CD4-positive, alpha-beta T cell (primary cell): ENCODE results near the gene GALNT7. TPM values are rescaled to one million over a fixed set of nuclear protein-coding genes. Genes with fewer than 3 reads are reported as not detected.
A peak's percentile ranks its signal among the peaks of the same experiment; 100 is the strongest.

Source experiments
- ATAC-seq: fragments of 200-7000 bp; cut with Tn5 transposase; one replicate; pipeline ENCODE4 v1.10.0; 2022; ENCODE audit warnings: mild to moderate bottlenecking; ENCODE audit not compliant: poor library complexity
- CTCF ChIA-PET: fragments of 350-600 bp; sonication (Branson Sonifier 250); formaldehyde crosslinking; loops from one replicate; lab custom pipeline; 2021; ENCODE audit warnings: antibody characterized with exemption, inconsistent platforms; lab: Charles Lee
- POLR2A ChIA-PET: fragments of 350-600 bp; sonication (Branson Sonifier 250); formaldehyde crosslinking; loops from one replicate; lab custom pipeline; 2021; ENCODE audit warnings: antibody characterized with exemption, inconsistent platforms; lab: Charles Lee
- DNase-seq, 14 experiments: peaks; one replicate each; pipeline ENCODE4 v3.0.0-alpha.2; 2013 to 2020; ENCODE audit warnings: mixed read lengths in 2 of 14
- H3K27ac ChIP-seq, 2 donors: one replicate each; pipeline versions ENCODE4 v1.5.1 to v1.7.0; 2013; ENCODE audit warnings: low read length in 2 of 2, low read depth in 1 of 2, mild to moderate bottlenecking in 1 of 2
- H3K27me3 ChIP-seq, 2 experiments: 1 replicate in 1 of 2; 2 replicates in 1 of 2; pipeline versions ENCODE4 v1.6.1 to v1.7.0; 2013; ENCODE audit warnings: low read length in 2 of 2, control low read depth in 1 of 2, mild to moderate bottlenecking in 1 of 2, moderate library complexity in 1 of 2; ENCODE audit not compliant: insufficient read depth in 2 of 2, control insufficient read depth in 1 of 2
- H3K36me3 ChIP-seq: one replicate; pipeline ENCODE4 v1.6.1; 2013; ENCODE audit warnings: low read length, control low read depth; ENCODE audit not compliant: insufficient read depth
- H3K4me1 ChIP-seq: one replicate; pipeline ENCODE4 v1.6.1; 2013; ENCODE audit warnings: low read length, control low read depth; ENCODE audit not compliant: insufficient read depth
- H3K4me3 ChIP-seq: one replicate; pipeline ENCODE4 v1.5.1; 2013; ENCODE audit warnings: mild to moderate bottlenecking, low read length, moderate library complexity
- H3K9me3 ChIP-seq, 2 experiments: 1 replicate in 1 of 2; 2 replicates in 1 of 2; pipeline versions ENCODE4 v1.6.1 to v1.7.0; 2013; ENCODE audit warnings: low read length in 2 of 2, mild to moderate bottlenecking in 2 of 2, control low read depth in 1 of 2, moderate library complexity in 1 of 2; ENCODE audit not compliant: control insufficient read depth in 1 of 2, insufficient read depth in 1 of 2
- H3K27ac Mint-ChIP-seq: one replicate; pipeline ENCODE4 v1.8.0; 2020; ENCODE audit warnings: mixed read lengths
- H3K27me3 Mint-ChIP-seq: one replicate; pipeline ENCODE4 v1.8.0; 2021; ENCODE audit warnings: mixed read lengths
- H3K36me3 Mint-ChIP-seq: one replicate; pipeline ENCODE4 v1.8.0; 2021; ENCODE audit warnings: low read depth, mixed read lengths
- H3K4me1 Mint-ChIP-seq: one replicate; pipeline ENCODE4 v1.8.0; 2021; ENCODE audit warnings: low read depth, mixed read lengths
- H3K4me3 Mint-ChIP-seq: one replicate; pipeline ENCODE4 v1.8.0; 2020; ENCODE audit warnings: mild to moderate bottlenecking, mixed read lengths
- H3K9me3 Mint-ChIP-seq: one replicate; pipeline ENCODE4 v1.8.0; 2020; ENCODE audit warnings: mixed read lengths
- CTCF ChIP-seq: fragments of 200-600 bp; IDR thresholded peaks from one replicate; pipeline ENCODE4 v1.8.0; 2022; ENCODE audit warnings: antibody characterized with exemption, mild to moderate bottlenecking
- intact Hi-C, 2 experiments: fragments of 100-400 bp; cut with DNase I in 1 of 2; cut with micrococcal nuclease in 1 of 2; formaldehyde crosslinking; loops; one replicate each; pipeline versions ENCODE4 v1.15.1 to v1.9.0; 2023 to 2025; cut with DNase I, micrococcal nuclease
- total RNA-seq, 174 experiments: library from RNA in 2 of 174; stranded (reverse) in 2 of 174; gene quantifications; one replicate each; pipeline ENCODE4 v1.2.3 and lab custom pipeline; 2021 to 2026

Gene GALNT7
- total RNA-seq, 2 experiments from 2014 or later: 4.6 to 4.8 TPM

- no peaks in the 10 kb centered on the region for H3K9me3 ChIP-seq
- ATAC-seq (no peak), DNase-seq (no peak)
- H3K27me3 ChIP-seq: no peaks in the 10 kb centered on the region
- Mint-ChIP-seq H3K36me3 (peaks cover 7% of the 10 kb centered on the region), H3K4me1 (peaks cover 60% of the 10 kb centered on the region), H3K4me3 (peak overlapping the region; percentile 50), H3K9me3 (no peaks in the 10 kb centered on the region), H3K27me3 (no peaks in the 10 kb centered on the region), H3K27ac (no peak overlapping the region)
- H3K36me3 ChIP-seq: no peaks in the 10 kb centered on the region
- POLR2A ChIA-PET: no interaction called here
- intact Hi-C loops: loop anchor here in 1 of 2 experiments (10.0 kb wide), 1 partner anchor 157 kb away; no protein-coding TSS in a partner anchor
- no peak overlapping the region for H3K27ac ChIP-seq
- no peak for TF ChIP-seq CTCF
- H3K4me1 ChIP-seq: peaks cover 16% of the 10 kb centered on the region
- CTCF ChIA-PET: no interaction called here
- H3K4me3 ChIP-seq: no peak overlapping the region
Observed at GRCh38 chr4:173171987-173172386, 3.4 kb downstream of the GALNT7 start.

GRCh38 chr4:173174184-173174583, 5.6 kb downstream of the GALNT7 start:
- no peak overlapping the region for H3K4me3 Mint-ChIP-seq
- intact Hi-C loops: loop anchor here in 1 of 2 experiments (10.0 kb wide), 1 partner anchor 159 kb away; no protein-coding TSS in a partner anchor
- H3K27ac Mint-ChIP-seq: no peak overlapping the region
- peaks cover 56% of the 10 kb centered on the region for H3K4me1 Mint-ChIP-seq
- H3K4me1 ChIP-seq: peaks cover 7% of the 10 kb centered on the region
- H3K4me3 ChIP-seq: no peak overlapping the region
- H3K27me3 ChIP-seq: no peaks in the 10 kb centered on the region
- H3K27ac ChIP-seq: no peak overlapping the region
- no peaks in the 10 kb centered on the region for H3K36me3 Mint-ChIP-seq
- DNase-seq (no peak), ATAC-seq (no peak)
- TF ChIP-seq CTCF: no peak
- H3K9me3 ChIP-seq: no peaks in the 10 kb centered on the region
- H3K9me3 Mint-ChIP-seq: no peaks in the 10 kb centered on the region
- no peaks in the 10 kb centered on the region for H3K27me3 Mint-ChIP-seq
- CTCF ChIA-PET: interaction anchor here (1.1 to 1.5 kb wide), 2 partner anchors 11 to 127 kb away, joined by 4 to 5 read pairs; no protein-coding TSS in a partner anchor
- POLR2A ChIA-PET: interaction anchor here (0.6 to 0.7 kb wide), 2 partner anchors 28 to 159 kb away, joined by 3 to 5 read pairs; no protein-coding TSS in a partner anchor
- no peaks in the 10 kb centered on the region for H3K36me3 ChIP-seq

- CTCF ChIA-PET: interaction anchor here (1.1 to 1.5 kb wide), 2 partner anchors 11 to 127 kb away, joined by 4 to 5 read pairs; no protein-coding TSS in a partner anchor
- POLR2A ChIA-PET: interaction anchor here (0.6 kb wide), 1 partner anchor 28 kb away, joined by 5 read pairs; no protein-coding TSS in a partner anchor
- H3K27me3 ChIP-seq: no peaks in the 10 kb centered on the region
- Mint-ChIP-seq H3K4me3 (no peak overlapping the region), H3K27me3 (no peaks in the 10 kb centered on the region), H3K36me3 (no peaks in the 10 kb centered on the region), H3K27ac (no peak overlapping the region), H3K4me1 (peaks cover 56% of the 10 kb centered on the region), H3K9me3 (no peaks in the 10 kb centered on the region)
- no peaks in the 10 kb centered on the region for H3K36me3 ChIP-seq
- no peaks in the 10 kb centered on the region for H3K9me3 ChIP-seq
- DNase-seq: peak in 1 of 14 experiments; percentile 12
- intact Hi-C loops: loop anchor here in 1 of 2 experiments (10.0 kb wide), 1 partner anchor 160 kb away; no protein-coding TSS in a partner anchor
- no peak for TF ChIP-seq CTCF
- no peak for ATAC-seq
- no peak overlapping the region for H3K27ac ChIP-seq
- peaks cover 7% of the 10 kb centered on the region for H3K4me1 ChIP-seq
- H3K4me3 ChIP-seq: no peak overlapping the region
Observed at GRCh38 chr4:173174594-173175012, 6.0 kb downstream of the GALNT7 start.
